Pancreas (tissue), 10 donors: ENCODE measurements around the gene PRKCZ. TPM values are rescaled to one million over a fixed set of nuclear protein-coding genes. Genes with fewer than 3 reads are reported as not detected.

Source experiments
- ATAC-seq, 4 donors: fragments of 200-7000 bp; cut with Tn5 transposase; one replicate each; pipeline versions ENCODE4 v1.8.0 to v1.9.1; 2020; ENCODE audit warnings: mild to moderate bottlenecking in 4 of 4, moderate library complexity in 4 of 4
- DNase-seq, 6 donors: peaks; one replicate each; pipeline ENCODE4 v3.0.0-alpha.2; 2020
- FAIRE-seq: peaks from 2 replicates; lab custom pipeline; 2012; peaks lifted over from hg19 to GRCh38; lab: Jason Lieb, UNC
- H3K27ac ChIP-seq, 4 donors: fragments of 200-600 bp; sonication (generic); 1 replicate in 3 of 4; 2 replicates in 1 of 4; pipeline versions ENCODE4 v1.5.0 to v1.8.0; 2020
- H3K27me3 ChIP-seq, 4 donors: fragments of 200-600 bp; one replicate each; pipeline ENCODE4 v1.8.0; 2021
- H3K36me3 ChIP-seq, 3 donors: fragments of 200-600 bp; sonication (generic) in 1 of 3; one replicate each; pipeline versions ENCODE4 v1.5.0 to v1.8.0; 2020 to 2021
- H3K4me1 ChIP-seq, 3 donors: fragments of 200-600 bp; one replicate each; pipeline ENCODE4 v1.8.0; 2021
- H3K4me3 ChIP-seq, 4 donors: fragments of 200-600 bp; sonication (generic) in 2 of 4; one replicate each; pipeline versions ENCODE4 v1.5.0 to v1.8.0; 2020 to 2021
- H3K9me3 ChIP-seq, 4 donors: fragments of 200-600 bp; one replicate each; pipeline ENCODE4 v1.8.0; 2021
- CTCF ChIP-seq, 4 donors: fragments of 200-600 bp; sonication (generic) in 3 of 4; IDR thresholded peaks; one replicate each; pipeline versions ENCODE4 v1.5.0 to v1.8.0; 2021; ENCODE audit warnings: antibody characterized with exemption in 4 of 4
- WGBS, 2 donors: extraction: QIAGEN DNeasy Blood & Tissue Kit; methylation state at CpG; one replicate each; pipeline ENCODE4 v1.1.7; 2013; 5-methylcytosine and 5-hydroxymethylcytosine counted together
- intact Hi-C, 3 donors: fragments of 100-400 bp; cut with DNase I; formaldehyde crosslinking; loops; one replicate each; pipeline versions ENCODE4 v1.11.1 to v1.14.2; 2022
- polyA plus RNA-seq, 2 donors: library from polyadenylated mRNA; stranded (reverse); fragments of 200-250 nt; gene quantifications; one replicate each; pipeline ENCODE4 v1.2.3, GENCODE V29; 2013
- total RNA-seq, 6 donors: library from RNA; stranded (reverse); fragmentation: NEBNext Ultra II Directional in 4 of 6; extraction: Animal tissue kit (Norgen Biotek cat#: 25700) in 4 of 6; gene quantifications; one replicate each; pipeline versions ENCODE4 v1.2.1 to v1.2.4, GENCODE V29; 2021 to 2023
- donor health status: healthy with polysubstance abuse.
- donor health status: DM: no; HTN: no; CAD: no; lungs with moderate emphysema.
- donor health status: DM: no; HTN: no; CAD: no.
- donor health status: control.
- donor health status: control.
- donor health status: Bipolar disorder and iron deficiency.
- donor health status: DM: yes; HTN: yes; CAD: no.
- donor health status: DM: no; HTN: no; CAD: no.
- donor health status: DM: no; HTN: no; CAD: no.
- donor health status: DM: yes; HTN: yes; CAD: no.

Gene PRKCZ
- total and polyA plus RNA-seq, 8 donors = 9.8 to 27.4 (median 17.1) TPM

- WGBS, 2 donors = 93 to 95% methylated on average over 29 of the region's 29 CpGs
- FAIRE-seq (no peak), ATAC-seq (no peak), DNase-seq (no peak)
- no peaks in the 10 kb centered on the region for H3K9me3 ChIP-seq
- intact Hi-C loops = no loop called here
- H3K4me1 ChIP-seq = peaks cover 0 to 8% (median 5%) of the 10 kb centered on the region in 3 donors
- no peak overlapping the region for H3K27ac ChIP-seq
- no peak for TF ChIP-seq CTCF (IDR thresholded peaks at IDR 0.05)
- no peaks in the 10 kb centered on the region for H3K27me3 ChIP-seq
- H3K4me3 ChIP-seq = no peak overlapping the region
- no peaks in the 10 kb centered on the region for H3K36me3 ChIP-seq
Measured at GRCh38 chr1:2128189-2128901, 78.1 kb downstream of the PRKCZ start.

- intact Hi-C loops = no loop called here
- Histone ChIP-seq H3K27me3 (no peaks in the 10 kb centered on the region), H3K36me3 (no peaks in the 10 kb centered on the region), H3K27ac (no peak overlapping the region), H3K4me1 (peaks cover 0 to 8% (median 5%) of the 10 kb centered on the region in 3 donors), H3K9me3 (no peaks in the 10 kb centered on the region), H3K4me3 (no peak overlapping the region)
- DNase-seq (no peak), ATAC-seq (no peak), FAIRE-seq (no peak)
- 94 to 95% methylated on average over 15 of the region's 15 CpGs for WGBS, 2 donors
- TF ChIP-seq CTCF (IDR thresholded peaks at IDR 0.05) = no peak
Measured at GRCh38 chr1:2129256-2129943, 79.2 kb downstream of the PRKCZ start.

- Histone ChIP-seq H3K36me3 (no peaks in the 10 kb centered on the region), H3K27ac (no peak overlapping the region), H3K27me3 (no peaks in the 10 kb centered on the region), H3K4me3 (no peak overlapping the region), H3K9me3 (no peaks in the 10 kb centered on the region), H3K4me1 (peaks cover 0 to 8% (median 5%) of the 10 kb centered on the region in 3 donors)
- intact Hi-C loops = no loop called here
- no peak for FAIRE-seq
- no peak for ATAC-seq
- WGBS, 2 donors = 96 to 97% methylated on average over 10 of the region's 10 CpGs
- TF ChIP-seq CTCF (IDR thresholded peaks at IDR 0.05) = no peak
- no peak for DNase-seq
Measured at GRCh38 chr1:2130156-2130555, 79.9 kb downstream of the PRKCZ start.

GRCh38 chr1:2130871-2131289, 80.7 kb downstream of the PRKCZ start:
- ATAC-seq = no peak
- Histone ChIP-seq H3K27ac (no peak overlapping the region), H3K4me3 (no peak overlapping the region), H3K4me1 (peaks cover 0 to 8% (median 5%) of the 10 kb centered on the region in 3 donors), H3K27me3 (no peaks in the 10 kb centered on the region), H3K9me3 (no peaks in the 10 kb centered on the region), H3K36me3 (no peaks in the 10 kb centered on the region)
- intact Hi-C loops = no loop called here
- FAIRE-seq = no peak
- 94 to 95% methylated on average over 15 of the region's 15 CpGs for WGBS, 2 donors
- TF ChIP-seq CTCF (IDR thresholded peaks at IDR 0.05) = no peak
- DNase-seq = no peak
